HG03558 (cell line): ENCODE measurements around the gene PRDM5.

ENCODE experiments used
- ATAC-seq: cut with Tn5 transposase; IDR thresholded peaks from one replicate; pipeline ENCODE4 v1.9.1; 2021; ENCODE audit warnings: moderate number of reproducible peaks; ENCODE audit not compliant: unreplicated experiment; ENCODE audit errors: extremely low read depth

PRDM5 gene

GRCh38 chr4:120916937-120917336 lies 5.6 kb downstream of the PRDM5 start:
- ATAC-seq: no peak

- ATAC-seq: no peak
Measured at GRCh38 chr4:120915336-120915735, 7.2 kb downstream of the PRDM5 start.

DNA sequence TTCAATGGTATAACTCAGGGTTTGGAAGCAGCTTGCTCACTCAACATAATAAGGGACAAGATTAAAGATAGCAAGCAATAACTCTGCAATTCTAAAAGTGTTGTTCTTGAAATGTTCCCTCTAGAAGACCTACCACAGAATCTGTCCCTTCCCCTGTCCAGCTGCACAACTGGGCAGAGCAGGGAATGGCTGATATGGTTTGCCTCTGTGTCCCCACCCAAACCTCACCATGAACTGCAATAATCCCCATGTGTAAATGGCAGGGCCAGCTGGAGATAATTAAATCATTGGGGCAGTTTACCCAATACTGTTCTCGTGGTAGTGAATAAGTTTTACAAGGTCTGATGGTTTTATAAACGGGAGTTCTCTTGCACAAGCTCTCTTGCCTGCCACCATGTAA lies 19.1 kb downstream of the PRDM5 start:
- ATAC-seq: no peak

GRCh38 chr4:120902925-120903324 lies 19.6 kb downstream of the PRDM5 start:
- no peak for ATAC-seq

DNA sequence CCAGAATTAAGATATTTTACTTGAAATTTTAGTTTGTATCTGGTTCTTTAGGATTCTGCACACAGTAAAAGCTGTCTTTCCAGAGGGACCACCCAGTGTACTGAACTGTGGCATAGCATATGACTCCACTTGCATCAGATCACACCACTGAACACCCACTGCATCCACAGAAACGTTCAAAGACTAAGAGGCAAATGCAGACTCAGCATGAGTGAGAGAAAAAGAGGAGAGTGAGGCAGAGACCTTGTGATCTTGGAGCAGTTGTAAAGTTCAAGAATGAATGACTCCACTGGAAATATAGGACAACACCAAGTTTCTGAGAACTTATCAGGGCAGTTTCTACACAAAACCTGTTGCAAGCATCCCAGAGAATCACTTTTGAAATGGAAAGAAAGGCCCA lies 20.8 kb downstream of the PRDM5 start:
- no peak for ATAC-seq

GRCh38 chr4:120897981-120898719 lies 24.4 kb downstream of the PRDM5 start:
- ATAC-seq: no peak

- ATAC-seq: no peak
Measured at GRCh38 chr4:120895554-120895953, 27.0 kb downstream of the PRDM5 start.

DNA sequence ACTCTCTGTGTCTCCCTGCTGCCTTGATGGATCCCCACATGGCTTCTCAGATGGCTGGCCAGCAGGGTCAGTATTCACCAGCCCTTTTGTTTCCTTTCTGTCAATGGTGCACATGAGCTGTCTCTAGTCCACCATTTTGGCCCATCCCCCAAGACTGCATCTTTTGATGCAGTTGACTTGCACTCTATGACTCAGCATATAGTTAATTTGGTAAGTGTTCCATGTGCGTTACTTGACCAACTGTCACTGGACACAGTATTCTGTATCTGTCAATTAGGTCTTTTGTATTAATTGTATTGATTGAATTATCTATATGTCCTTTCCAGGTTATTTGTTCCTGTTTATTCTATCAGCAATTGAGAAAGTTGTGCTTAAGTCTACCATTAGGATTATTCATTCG lies 29.2 kb downstream of the PRDM5 start:
- ATAC-seq: no peak

DNA sequence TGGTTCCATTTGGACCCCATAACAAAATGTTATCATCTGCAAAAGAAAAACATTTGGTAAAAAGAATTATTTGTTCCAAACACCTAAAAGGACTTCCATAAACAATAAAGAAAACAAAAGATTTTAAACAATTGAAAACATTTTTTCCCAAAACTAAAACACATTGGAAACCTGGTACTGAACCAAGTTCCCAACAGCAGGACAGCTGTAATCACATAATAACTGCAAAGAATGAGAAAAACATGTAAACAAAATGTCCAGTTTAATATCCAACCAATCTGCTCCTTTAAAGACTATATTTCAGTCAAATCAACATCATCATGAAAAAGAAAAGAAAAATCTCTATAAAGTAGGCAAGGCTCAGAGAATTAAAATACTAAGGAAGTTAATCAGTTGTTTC lies 36.3 kb downstream of the PRDM5 start:
- no peak for ATAC-seq

DNA sequence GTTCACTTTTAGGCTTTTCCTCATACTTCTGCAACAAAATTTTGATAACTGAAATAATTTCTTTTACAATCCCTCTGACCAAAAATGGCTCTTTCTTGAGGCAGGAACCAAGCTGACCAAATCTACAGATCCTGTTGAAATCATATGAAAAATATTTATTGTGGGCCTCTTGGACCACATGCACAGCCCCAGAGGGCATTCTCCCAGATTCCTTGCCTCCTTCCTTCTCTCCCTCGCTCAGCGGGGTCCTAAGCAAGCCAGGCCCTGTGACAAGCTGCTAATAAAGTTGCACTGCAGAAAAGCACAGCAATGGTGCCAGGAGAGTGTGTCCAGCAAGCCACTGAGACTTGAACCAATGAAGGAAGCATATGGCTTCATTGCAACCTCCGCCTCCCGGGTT lies 40.7 kb downstream of the PRDM5 start:
- ATAC-seq: no peak

- ATAC-seq: no peak
Measured at GRCh38 chr4:120881351-120881750, 41.2 kb downstream of the PRDM5 start.

DNA sequence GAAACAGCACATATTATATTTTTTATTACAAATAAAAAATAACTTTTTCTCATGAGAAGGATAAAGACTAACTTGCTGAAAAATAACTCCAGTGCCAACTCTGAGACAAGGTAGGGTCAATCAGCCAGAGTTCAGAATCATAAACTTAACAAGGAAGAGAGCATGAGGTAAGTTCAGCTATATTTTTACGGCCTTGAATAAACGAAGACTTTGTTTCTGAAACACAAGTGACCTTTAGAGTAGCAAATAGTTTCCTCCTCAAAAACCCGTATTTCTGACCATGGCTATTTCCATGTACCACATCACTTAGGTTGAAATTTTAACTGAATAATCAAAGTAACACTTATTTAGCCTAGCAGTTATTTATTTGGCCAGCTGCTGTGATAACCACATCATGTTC lies 45.5 kb downstream of the PRDM5 start:
- no peak for ATAC-seq

DNA sequence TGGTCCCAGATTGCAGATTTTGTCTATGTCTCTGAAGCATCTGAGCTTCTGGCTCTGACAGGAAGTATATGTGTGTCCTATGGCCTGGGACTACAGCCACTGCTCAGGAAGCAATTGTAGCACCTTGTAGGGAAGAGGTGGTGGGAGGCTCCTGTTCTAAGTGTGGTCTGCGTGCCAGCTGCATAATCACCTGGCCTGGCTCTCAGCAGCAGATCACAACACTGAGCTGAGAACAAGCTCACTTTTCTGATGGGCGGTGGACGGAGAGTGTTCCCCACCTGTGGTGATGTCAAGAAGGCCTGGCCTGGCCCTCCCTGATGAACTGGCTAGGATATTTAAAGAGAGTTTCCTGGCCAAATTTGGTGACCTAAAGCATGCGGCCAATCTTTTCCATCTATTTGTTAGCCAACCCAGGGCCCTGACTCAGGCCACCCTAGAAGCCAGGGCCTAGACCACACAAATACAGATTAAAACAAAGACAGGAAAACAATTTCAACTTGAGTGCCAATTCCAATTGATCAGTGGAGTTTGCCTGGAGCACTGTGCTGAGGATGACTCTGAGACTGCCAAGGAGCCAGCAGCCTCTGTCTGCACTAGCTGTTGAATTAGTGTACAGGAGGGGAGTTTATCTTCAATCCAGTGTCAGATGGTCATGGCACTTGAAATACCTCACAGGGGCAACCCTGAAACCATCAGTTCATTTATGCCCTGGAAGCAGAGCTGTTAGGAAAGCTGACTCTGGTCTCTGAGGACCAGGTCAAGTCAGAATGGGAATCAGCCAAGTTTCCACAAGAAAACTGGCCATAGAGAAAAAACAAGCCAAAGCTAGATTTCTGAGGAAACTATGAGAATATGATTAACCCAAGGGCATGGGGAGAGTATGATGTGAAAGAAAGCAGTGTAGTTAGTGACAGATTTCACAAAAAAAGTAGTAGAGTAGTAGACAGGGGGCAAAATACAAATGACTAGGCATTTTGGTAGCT lies 47.4 kb downstream of the PRDM5 start:
- ATAC-seq: no peak

- no peak for ATAC-seq
Measured at GRCh38 chr4:120873554-120873953, 49.0 kb downstream of the PRDM5 start.

GRCh38 chr4:120871173-120871572 lies 51.4 kb downstream of the PRDM5 start:
- ATAC-seq: no peak

DNA sequence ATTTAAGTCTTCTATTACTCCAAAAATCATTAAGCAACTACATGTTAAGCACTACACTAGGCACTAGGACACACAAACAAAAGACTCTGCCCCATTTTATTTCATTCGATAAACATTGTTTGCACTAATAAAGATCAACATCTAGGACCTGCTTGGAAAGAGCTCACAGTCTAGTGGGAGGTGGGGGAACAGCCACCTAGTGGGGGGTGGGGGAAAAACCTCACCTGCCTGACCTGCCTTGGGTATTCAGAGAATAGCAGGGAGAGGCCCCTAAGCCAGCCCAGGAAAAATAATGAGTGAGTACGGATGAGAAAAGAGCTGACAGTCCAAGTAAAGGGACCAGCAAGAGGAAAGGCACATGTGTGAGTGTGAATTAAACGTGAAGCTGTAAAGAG lies 52.2 kb downstream of the PRDM5 start:
- no peak for ATAC-seq

DNA sequence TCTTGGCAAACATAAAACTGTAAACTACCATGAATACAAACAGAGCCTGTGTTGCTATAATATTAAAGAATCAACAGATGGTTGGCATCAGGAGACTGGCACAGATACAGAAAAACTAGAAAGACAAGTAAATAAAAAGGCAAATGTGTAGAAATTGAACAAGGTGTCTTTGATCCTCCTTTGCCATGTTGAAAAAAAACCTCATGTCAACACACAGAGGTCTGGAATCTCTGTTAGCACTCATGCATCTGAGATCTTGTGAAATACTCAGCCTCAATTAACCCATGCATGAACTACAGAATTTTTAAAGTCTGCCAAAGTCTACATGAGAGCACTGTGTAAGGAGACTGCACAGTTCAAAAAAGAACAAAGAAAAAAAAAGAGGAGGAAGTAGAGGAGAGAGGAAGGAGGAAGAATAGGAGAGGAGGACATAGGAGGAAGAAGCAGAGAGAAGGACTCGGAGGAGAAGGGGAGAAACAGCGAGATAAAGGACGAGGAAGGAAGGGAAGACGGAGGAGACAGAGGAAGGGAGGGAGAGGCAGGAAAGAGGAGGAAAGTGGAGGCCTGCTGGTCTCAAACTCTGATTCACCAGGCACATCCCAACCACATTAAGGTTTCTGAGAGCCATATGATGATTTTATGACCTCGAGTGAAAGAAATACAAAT lies 52.8 kb downstream of the PRDM5 start:
- no peak for ATAC-seq

DNA sequence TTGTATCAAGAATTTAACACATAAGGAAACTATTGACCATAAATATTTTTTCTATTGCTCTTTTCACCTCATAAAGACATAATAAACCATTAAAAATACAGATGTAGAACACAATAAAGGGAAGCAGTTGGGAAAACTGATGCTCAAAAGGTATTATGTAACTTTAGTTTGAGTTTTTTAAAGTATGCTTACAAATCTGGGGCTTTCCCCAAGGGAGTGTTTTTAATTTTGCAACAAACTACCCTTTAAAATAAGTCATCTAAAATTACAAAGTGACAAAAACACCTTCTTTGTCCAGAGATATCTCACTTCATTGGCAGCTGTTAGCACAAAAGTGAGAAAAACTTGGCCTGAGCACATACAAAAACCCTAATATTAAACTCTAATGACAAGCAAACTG lies 55.0 kb downstream of the PRDM5 start:
- no peak for ATAC-seq

DNA sequence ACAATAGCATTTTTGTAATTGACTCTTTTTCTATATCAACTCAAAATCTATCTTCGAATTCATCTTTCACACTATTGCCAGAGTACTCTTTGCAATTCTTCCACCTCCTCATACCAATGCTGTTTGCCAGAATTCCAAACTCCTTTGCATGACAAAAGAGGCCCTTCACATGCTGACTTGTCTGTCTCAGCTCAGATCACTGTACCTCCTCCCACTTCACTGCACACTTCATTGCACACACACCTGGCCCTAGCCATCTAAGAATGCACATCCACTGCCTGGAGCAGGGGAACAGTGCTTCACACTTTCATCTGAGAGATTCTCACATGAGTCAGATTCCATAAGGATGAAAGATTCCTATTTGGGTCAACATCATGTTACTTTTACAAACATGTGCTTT lies 56.5 kb downstream of the PRDM5 start:
- no peak for ATAC-seq

GRCh38 chr4:120864969-120865368 lies 57.6 kb downstream of the PRDM5 start:
- ATAC-seq: no peak

- ATAC-seq: no peak
Measured at GRCh38 chr4:120862432-120862831, 60.1 kb downstream of the PRDM5 start.
